HEK293 (cell line): Measurements from ENCODE around the gene CDKAL1.

Experiments
- CTCF ChIA-PET: fragments of 350-600 bp; formaldehyde crosslinking; extraction: SDS; loops from one replicate; lab custom pipeline; 2021; ENCODE audit warnings: antibody characterized with exemption; lab: Yijun Ruan, JAX
- POLR2A ChIA-PET: fragments of 300-600 bp; formaldehyde crosslinking; extraction: SDS; loops from one replicate; lab custom pipeline; 2020; ENCODE audit warnings: antibody characterized with exemption, inconsistent platforms; lab: Yijun Ruan, JAX
- H3K27ac ChIP-seq: fragments of 200-500 bp; sonication (Bioruptor generic); 2 replicates; pipeline ENCODE4 v1.5.1; 2014; ENCODE audit warnings: low read depth, low read length, control low read depth, inconsistent platforms; ENCODE audit errors: extremely low read depth
- H3K36me3 ChIP-seq, 2 experiments: fragments of 200-500 bp in 1 of 2; sonication (Bioruptor generic) in 1 of 2; 1 replicate in 1 of 2; 2 replicates in 1 of 2; pipeline ENCODE4 v1.5.1; 2014 to 2017; ENCODE audit warnings: inconsistent platforms in 2 of 2, low read length in 2 of 2; ENCODE audit not compliant: control insufficient read depth in 2 of 2, insufficient read depth in 1 of 2
- H3K4me1 ChIP-seq: fragments of 200-500 bp; sonication (Bioruptor generic); 2 replicates; pipeline ENCODE4 v1.5.1; 2014; ENCODE audit warnings: mild to moderate bottlenecking, low read length, inconsistent platforms; ENCODE audit not compliant: control insufficient read depth, insufficient read depth
- H3K4me3 ChIP-seq: 2 replicates; pipeline ENCODE4 v1.5.1; 2011; ENCODE audit warnings: low read depth, mild to moderate bottlenecking, control low read depth, low read length, moderate library complexity
- H3K9me3 ChIP-seq: fragments of 200-500 bp; sonication (Bioruptor generic); 2 replicates; pipeline ENCODE4 v1.5.1; 2014; ENCODE audit warnings: low read depth, low read length, inconsistent platforms; ENCODE audit not compliant: control insufficient read depth, insufficient read depth
- CTCF ChIP-seq: fragments of 450-650 bp; formaldehyde crosslinking; IDR thresholded peaks from 2 replicates; pipeline ENCODE4 v1.5.1; 2016; ENCODE audit warnings: missing biosample characterization, missing genetic modification characterization
- EGR2 ChIP-seq: fragments of 450-650 bp; formaldehyde crosslinking; IDR thresholded peaks from 2 replicates; pipeline ENCODE4 v1.5.1; 2016; ENCODE audit warnings: low read depth, missing biosample characterization, missing genetic modification characterization
- KLF9 ChIP-seq: fragments of 450-650 bp; formaldehyde crosslinking; IDR thresholded peaks from 2 replicates; pipeline ENCODE4 v1.5.1; 2016; ENCODE audit warnings: missing biosample characterization, missing genetic modification characterization, low read depth
- MYNN ChIP-seq: fragments of 450-650 bp; formaldehyde crosslinking; IDR thresholded peaks from 2 replicates; pipeline ENCODE4 v1.5.1; 2016; ENCODE audit warnings: missing biosample characterization, missing genetic modification characterization, borderline replicate concordance
- PRDM6 ChIP-seq: fragments of 450-650 bp; formaldehyde crosslinking; IDR thresholded peaks from 2 replicates; pipeline ENCODE4 v1.5.1; 2017; ENCODE audit warnings: missing biosample characterization, missing genetic modification characterization
- ZBTB49 ChIP-seq: fragments of 450-650 bp; formaldehyde crosslinking; IDR thresholded peaks from 2 replicates; pipeline ENCODE4 v1.5.1; 2016; ENCODE audit warnings: missing biosample characterization, missing genetic modification characterization, low read depth
- ZBTB6 ChIP-seq: fragments of 450-650 bp; formaldehyde crosslinking; IDR thresholded peaks from 2 replicates; pipeline ENCODE4 v1.5.1; 2017; ENCODE audit warnings: missing biosample characterization, missing genetic modification characterization
- ZFP3 ChIP-seq: fragments of 450-650 bp; formaldehyde crosslinking; IDR thresholded peaks from 2 replicates; pipeline ENCODE4 v1.5.1; 2016; ENCODE audit warnings: low read depth, missing biosample characterization, missing genetic modification characterization
- ZNF311 ChIP-seq: fragments of 450-650 bp; formaldehyde crosslinking; IDR thresholded peaks from 2 replicates; pipeline ENCODE4 v1.5.1; 2017; ENCODE audit warnings: missing biosample characterization, missing genetic modification characterization, borderline replicate concordance
- ZNF362 ChIP-seq: fragments of 450-650 bp; formaldehyde crosslinking; IDR thresholded peaks from 2 replicates; pipeline ENCODE4 v1.5.1; 2016; ENCODE audit warnings: missing biosample characterization, missing genetic modification characterization
- ZNF488 ChIP-seq: fragments of 450-650 bp; formaldehyde crosslinking; IDR thresholded peaks from 2 replicates; pipeline ENCODE4 v1.5.1; 2016; ENCODE audit warnings: missing biosample characterization, missing genetic modification characterization
- ZNF544 ChIP-seq: fragments of 450-650 bp; formaldehyde crosslinking; IDR thresholded peaks from 2 replicates; pipeline ENCODE4 v1.5.0; 2017; ENCODE audit warnings: missing biosample characterization, missing genetic modification characterization
- ZNF558 ChIP-seq: fragments of 450-650 bp; formaldehyde crosslinking; IDR thresholded peaks from 2 replicates; pipeline ENCODE4 v1.5.1; 2016; ENCODE audit warnings: missing biosample characterization, missing genetic modification characterization
- ZNF580 ChIP-seq: fragments of 450-650 bp; formaldehyde crosslinking; IDR thresholded peaks from 2 replicates; pipeline ENCODE4 v1.5.1; 2016; ENCODE audit warnings: missing biosample characterization, missing genetic modification characterization
- ZNF677 ChIP-seq: fragments of 450-650 bp; IDR thresholded peaks from 2 replicates; pipeline ENCODE4 v1.5.0; 2018; ENCODE audit warnings: missing biosample characterization, mild to moderate bottlenecking, missing genetic modification characterization, moderate library complexity
- ZNF792 ChIP-seq: fragments of 450-650 bp; formaldehyde crosslinking; IDR thresholded peaks from 2 replicates; pipeline ENCODE4 v1.5.1; 2016; ENCODE audit warnings: missing biosample characterization, missing genetic modification characterization

CDKAL1 gene

GRCh38 chr6:20757761-20758160, 223.5 kb downstream of the CDKAL1 start:
- H3K9me3 ChIP-seq = no peaks in the 10 kb centered on the region
- no peak overlapping the region for H3K4me3 ChIP-seq
- TF ChIP-seq ZNF558 = no peak
- TF ChIP-seq ZBTB6 = no peak
- TF ChIP-seq ZNF488 (tag by site-specific recombination) = no peak
- no peak for TF ChIP-seq EGR2 (tag by site-specific recombination)
- TF ChIP-seq KLF9 (tag by site-specific recombination) = no peak
- no peak for TF ChIP-seq ZNF362
- no peak for TF ChIP-seq ZFP3
- TF ChIP-seq ZNF544 (tag by site-specific recombination) = no peak
- no peak for TF ChIP-seq CTCF
- no peak for TF ChIP-seq ZNF580 (tag by site-specific recombination)
- TF ChIP-seq MYNN (tag by site-specific recombination) = no peak
- no peak for TF ChIP-seq ZNF311 (tag by site-specific recombination)
- no peak for TF ChIP-seq ZNF792
- ChIA-PET POLR2A (interaction anchor here (1.1 kb wide), 1 partner anchor 12 kb away, joined by 3 read pairs; no protein-coding TSS in a partner anchor), CTCF (interaction anchor here (0.6 kb wide), 1 partner anchor 1099 kb away, joined by 3 read pairs; no protein-coding TSS in a partner anchor)
- no peaks in the 10 kb centered on the region; a peak in 1 of 3 replicates for H3K36me3 ChIP-seq
- H3K27ac ChIP-seq = no peak overlapping the region
- H3K4me1 ChIP-seq = no peaks in the 10 kb centered on the region

GRCh38 chr6:20763296-20763695, 229.0 kb downstream of the CDKAL1 start:
- POLR2A ChIA-PET = no interaction called here
- H3K36me3 ChIP-seq = no peaks in the 10 kb centered on the region; a peak in 1 of 3 replicates
- no peaks in the 10 kb centered on the region for H3K4me1 ChIP-seq
- no peak for TF ChIP-seq ZNF677 (tag by site-specific recombination)
- no peak for TF ChIP-seq PRDM6 (tag by site-specific recombination)
- no peak for TF ChIP-seq ZBTB49 (tag by site-specific recombination)
- TF ChIP-seq, all 188 proteins: peak for 0
- CTCF ChIA-PET = interaction anchor here (0.6 kb wide), 1 partner anchor 147 kb away, joined by 3 read pairs; no protein-coding TSS in a partner anchor
- no peak overlapping the region for H3K27ac ChIP-seq
- no peak overlapping the region for H3K4me3 ChIP-seq
- H3K9me3 ChIP-seq = no peaks in the 10 kb centered on the region
